Upper lobe of right lung (tissue), 1 donor: ENCODE measurements around the gene EPB41L2. TPM values are rescaled to one million over a fixed set of nuclear protein-coding genes. Genes with fewer than 3 reads are reported as not detected.

ENCODE experiments used
- ATAC-seq: fragments of 200-7000 bp; cut with Tn5 transposase; one replicate; pipeline ENCODE4 v1.9.1; 2020; ENCODE audit warnings: mild to moderate bottlenecking, moderate library complexity
- DNase-seq: peaks from one replicate; pipeline ENCODE4 v3.0.0-alpha.2; 2020
- H3K27ac ChIP-seq: fragments of 200-600 bp; one replicate; pipeline ENCODE4 v1.8.0; 2022
- H3K27me3 ChIP-seq: fragments of 200-600 bp; one replicate; pipeline ENCODE4 v1.8.0; 2022; ENCODE audit warnings: mild to moderate bottlenecking
- H3K36me3 ChIP-seq: fragments of 200-600 bp; one replicate; pipeline ENCODE4 v1.8.0; 2022
- H3K4me1 ChIP-seq: fragments of 200-600 bp; one replicate; pipeline ENCODE4 v1.8.0; 2022
- H3K4me3 ChIP-seq: fragments of 200-600 bp; one replicate; pipeline ENCODE4 v1.8.0; 2022; ENCODE audit warnings: mild to moderate bottlenecking
- H3K9me3 ChIP-seq: fragments of 200-600 bp; one replicate; pipeline ENCODE4 v1.8.0; 2022
- intact Hi-C: fragments of 100-400 bp; cut with DNase I; formaldehyde crosslinking; loops from one replicate; pipeline ENCODE4 v1.11.0; 2022
- total RNA-seq: library from RNA; stranded (reverse); fragmentation: NEBNext Ultra II Directional; extraction: Animal tissue kit (Norgen Biotek cat#: 25700); gene quantifications from one replicate; pipeline ENCODE4 v1.2.1, GENCODE V29; 2021
- TF ChIP-seq, protein P1 (sequence below): fragments of 200-600 bp; IDR thresholded peaks from one replicate; pipeline ENCODE4 v1.8.0; 2022; ENCODE audit warnings: antibody characterized with exemption
- donor health status: DM: no; HTN: yes; CAD: no; lungs with severe emphysema.

Gene EPB41L2
- total RNA-seq, 1 donor from 2014 or later: 174 TPM

GRCh38 chr6:131065824-131066171 is 2.8 kb upstream of the EPB41L2 start:
- intact Hi-C loops: no loop called here
- TF ChIP-seq, protein P1, sequence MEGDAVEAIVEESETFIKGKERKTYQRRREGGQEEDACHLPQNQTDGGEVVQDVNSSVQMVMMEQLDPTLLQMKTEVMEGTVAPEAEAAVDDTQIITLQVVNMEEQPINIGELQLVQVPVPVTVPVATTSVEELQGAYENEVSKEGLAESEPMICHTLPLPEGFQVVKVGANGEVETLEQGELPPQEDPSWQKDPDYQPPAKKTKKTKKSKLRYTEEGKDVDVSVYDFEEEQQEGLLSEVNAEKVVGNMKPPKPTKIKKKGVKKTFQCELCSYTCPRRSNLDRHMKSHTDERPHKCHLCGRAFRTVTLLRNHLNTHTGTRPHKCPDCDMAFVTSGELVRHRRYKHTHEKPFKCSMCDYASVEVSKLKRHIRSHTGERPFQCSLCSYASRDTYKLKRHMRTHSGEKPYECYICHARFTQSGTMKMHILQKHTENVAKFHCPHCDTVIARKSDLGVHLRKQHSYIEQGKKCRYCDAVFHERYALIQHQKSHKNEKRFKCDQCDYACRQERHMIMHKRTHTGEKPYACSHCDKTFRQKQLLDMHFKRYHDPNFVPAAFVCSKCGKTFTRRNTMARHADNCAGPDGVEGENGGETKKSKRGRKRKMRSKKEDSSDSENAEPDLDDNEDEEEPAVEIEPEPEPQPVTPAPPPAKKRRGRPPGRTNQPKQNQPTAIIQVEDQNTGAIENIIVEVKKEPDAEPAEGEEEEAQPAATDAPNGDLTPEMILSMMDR: no peak
- ATAC-seq: no peak

DNA sequence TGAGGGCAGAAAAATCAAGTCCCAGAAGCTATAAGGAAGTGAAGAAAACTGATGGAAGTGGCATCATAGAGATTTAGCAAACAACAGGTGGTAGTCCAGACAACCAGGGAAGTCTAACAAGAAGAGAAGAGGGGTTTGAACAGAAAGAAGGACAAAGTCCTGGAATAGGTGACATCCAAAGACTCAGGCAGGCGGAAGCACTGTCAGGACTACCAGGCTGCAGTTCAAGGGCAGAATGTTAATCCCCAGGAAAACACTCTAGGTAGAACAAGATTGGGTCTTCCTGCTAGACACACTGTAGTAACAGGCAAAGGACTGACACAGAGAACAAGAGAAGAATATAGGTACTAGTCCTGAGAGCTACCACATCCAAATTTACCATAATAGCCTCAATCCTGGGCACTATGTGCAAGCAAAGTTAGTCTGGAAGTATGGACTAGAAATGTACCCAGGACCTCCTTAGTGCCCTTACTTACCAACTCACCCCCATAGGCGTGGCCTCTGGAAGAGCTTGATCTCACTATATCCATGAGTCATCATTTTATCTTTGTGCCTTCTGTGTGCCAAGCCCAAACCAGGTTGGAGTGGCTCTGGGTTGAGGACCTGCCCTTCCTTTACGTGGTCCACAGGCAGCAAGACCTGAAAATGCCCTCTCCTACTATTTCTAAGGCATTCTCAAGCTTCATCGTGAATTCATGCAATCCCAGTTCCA is 2.2 kb upstream of the EPB41L2 start:
- H3K4me1 ChIP-seq: peaks cover 15% of the 10 kb centered on the region
- TF ChIP-seq, protein P1: no peak
- intact Hi-C loops: no loop called here
- no peaks in the 10 kb centered on the region for H3K9me3 ChIP-seq
- H3K4me3 ChIP-seq: no peak overlapping the region
- no peak for ATAC-seq
- no peaks in the 10 kb centered on the region for H3K36me3 ChIP-seq
- no peak overlapping the region for H3K27ac ChIP-seq
- DNase-seq: no peak
- no peaks in the 10 kb centered on the region for H3K27me3 ChIP-seq

More at GRCh38 chr6:131065824-131066171, 2.8 kb upstream of the EPB41L2 start:
- Histone ChIP-seq H3K4me3 (no peak overlapping the region), H3K27ac (no peak overlapping the region), H3K27me3 (no peaks in the 10 kb centered on the region), H3K4me1 (peaks cover 15% of the 10 kb centered on the region), H3K9me3 (no peaks in the 10 kb centered on the region), H3K36me3 (no peaks in the 10 kb centered on the region)
- DNase-seq: no peak

- intact Hi-C loops: no loop called here
- Histone ChIP-seq H3K27ac (peak overlapping the region; percentile 86), H3K36me3 (no peaks in the 10 kb centered on the region), H3K9me3 (no peaks in the 10 kb centered on the region), H3K4me1 (peaks cover 15% of the 10 kb centered on the region), H3K27me3 (no peaks in the 10 kb centered on the region), H3K4me3 (peak overlapping the region; percentile 92)
- DNase-seq (no peak), ATAC-seq (no peak)
- TF ChIP-seq, protein P1: no peak
Measured at GRCh38 chr6:131063764-131064272, 773 bp upstream of the EPB41L2 start.

DNA sequence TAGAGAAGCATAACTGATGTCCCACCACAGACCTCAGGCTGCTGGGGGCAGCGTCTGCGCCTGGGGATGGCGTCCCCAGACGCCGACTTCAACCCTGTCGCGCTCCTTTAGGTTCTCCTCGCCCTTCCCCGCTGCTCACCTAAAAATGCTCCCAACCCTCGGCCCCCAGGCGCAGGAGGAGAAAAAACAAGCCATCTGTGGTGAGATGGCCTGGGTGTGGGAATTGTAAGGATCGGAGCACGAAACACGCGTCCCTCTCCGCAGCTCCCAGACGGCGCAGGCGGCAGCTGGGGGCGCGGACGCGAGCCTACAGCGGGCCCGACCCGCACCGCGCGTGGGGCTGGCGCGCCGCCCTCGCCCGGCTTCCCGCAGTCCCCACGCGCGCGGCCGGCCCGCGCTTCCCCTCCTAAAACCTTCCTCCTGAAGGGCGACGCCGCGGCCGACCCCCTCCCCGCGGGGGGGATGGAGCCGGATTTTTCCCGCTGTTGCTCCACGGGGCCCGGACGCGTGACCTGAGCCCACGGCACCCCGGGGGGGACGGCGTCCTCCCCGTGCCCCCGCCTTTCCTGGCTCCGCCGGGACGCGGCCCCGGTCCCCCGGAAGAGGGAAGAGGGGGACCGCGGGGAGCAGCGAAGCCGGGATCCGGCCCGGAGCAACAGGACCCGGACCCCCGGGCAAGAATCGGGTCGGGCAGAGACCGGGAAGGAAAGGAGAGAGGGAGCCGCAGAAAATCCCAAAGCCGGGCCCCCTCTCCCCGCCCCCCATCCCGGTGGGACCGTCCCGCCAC is 611 bp downstream of the EPB41L2 start:
- DNase-seq (peak; percentile 72), ATAC-seq (peak; percentile 40)
- peak overlapping the region; percentile 86 for H3K27ac ChIP-seq
- H3K27me3 ChIP-seq: no peaks in the 10 kb centered on the region
- TF ChIP-seq, protein P1: no peak
- H3K4me3 ChIP-seq: peak overlapping the region; percentile 92
- H3K9me3 ChIP-seq: no peaks in the 10 kb centered on the region
- H3K4me1 ChIP-seq: peaks cover 15% of the 10 kb centered on the region
- intact Hi-C loops: no loop called here
- H3K36me3 ChIP-seq: no peaks in the 10 kb centered on the region

DNA sequence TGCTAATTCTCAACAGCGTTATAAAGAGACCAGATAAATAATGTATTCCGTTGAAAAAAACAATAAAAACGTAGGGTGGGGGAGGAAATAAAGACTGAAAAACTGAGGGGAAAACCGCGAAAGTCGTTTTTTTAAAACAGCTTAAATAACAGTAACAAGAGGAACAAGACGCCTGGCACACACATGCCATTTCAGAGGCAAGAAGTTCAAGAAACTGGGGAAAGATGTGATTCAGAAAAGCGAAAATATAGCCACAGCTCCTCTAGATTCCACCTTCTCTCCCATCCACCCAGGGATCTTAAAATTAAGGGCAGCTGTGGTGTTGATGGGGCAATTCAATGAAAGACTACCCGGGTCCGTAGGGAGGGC is 1.3 kb downstream of the EPB41L2 start:
- Histone ChIP-seq H3K4me3 (peak overlapping the region; percentile 92), H3K27me3 (no peaks in the 10 kb centered on the region), H3K4me1 (peaks cover 15% of the 10 kb centered on the region), H3K27ac (peak overlapping the region; percentile 19), H3K36me3 (no peaks in the 10 kb centered on the region), H3K9me3 (no peaks in the 10 kb centered on the region)
- no peak for DNase-seq
- TF ChIP-seq, protein P1: no peak
- intact Hi-C loops: no loop called here
- no peak for ATAC-seq
